ENCODE data around the gene HNRNPK. TPM values are rescaled to one million over a fixed set of nuclear protein-coding genes. Genes with fewer than 3 reads are reported as not detected.

Gene HNRNPK
- total RNA-seq: 277 TPM
- long read RNA-seq, partial matches to known transcripts: 7 of 84 reads
- long read RNA-seq, other reads (novel, unspliced or antisense): 77 of 84 reads

- intact Hi-C loops (cut with DNase I): loop anchor here (2.0 kb wide), 3 partner anchors 23 to 191 kb away; a partner anchor contains a TSS
Measured at GRCh38 chr9:83979812-83980394, at the start of gene HNRNPK. Gene HNRNPK, minus strand, starts transcription at chr9:83980215. Its CDS starts 1,963 bp downstream, at chr9:83978252.

DNA sequence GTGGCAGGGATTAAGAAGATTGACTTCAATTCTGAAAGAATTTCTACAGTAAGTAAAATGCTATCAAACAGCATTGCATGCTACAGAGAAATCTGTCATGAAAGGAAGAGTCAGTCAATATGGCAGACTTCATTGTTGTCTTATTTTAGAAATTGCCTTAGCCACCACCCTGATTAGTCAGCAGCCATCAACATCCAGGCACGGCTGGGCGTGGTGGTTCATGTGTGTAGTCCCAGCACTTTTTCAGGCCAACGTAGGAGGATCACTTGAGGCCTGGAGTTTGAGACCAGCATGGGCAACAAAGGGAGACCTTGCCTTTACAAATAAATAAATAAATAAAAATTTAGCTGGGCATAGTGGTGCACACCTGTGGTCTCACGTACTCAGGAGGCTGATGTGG, 47.2 kb upstream of the HNRNPK start:
- DNase-seq (ENCODE audit: missing footprints): no peak
- no peak for ATAC-seq
- intact Hi-C loops (cut with DNase I): no loop called here

More at GRCh38 chr9:83979812-83980394, at the start of gene HNRNPK:
- DNase-seq (ENCODE audit: missing footprints) (peak; percentile 99), ATAC-seq (peak; percentile 95)

GRCh38 chr9:84024041-84024575, 44.1 kb upstream of the HNRNPK start:
- no peak for ATAC-seq
- DNase-seq (ENCODE audit: missing footprints): no peak
- intact Hi-C loops (cut with DNase I): no loop called here

GRCh38 chr9:84007662-84008061, 27.6 kb upstream of the HNRNPK start:
- ATAC-seq: no peak
- intact Hi-C loops (cut with DNase I): no loop called here

DNA sequence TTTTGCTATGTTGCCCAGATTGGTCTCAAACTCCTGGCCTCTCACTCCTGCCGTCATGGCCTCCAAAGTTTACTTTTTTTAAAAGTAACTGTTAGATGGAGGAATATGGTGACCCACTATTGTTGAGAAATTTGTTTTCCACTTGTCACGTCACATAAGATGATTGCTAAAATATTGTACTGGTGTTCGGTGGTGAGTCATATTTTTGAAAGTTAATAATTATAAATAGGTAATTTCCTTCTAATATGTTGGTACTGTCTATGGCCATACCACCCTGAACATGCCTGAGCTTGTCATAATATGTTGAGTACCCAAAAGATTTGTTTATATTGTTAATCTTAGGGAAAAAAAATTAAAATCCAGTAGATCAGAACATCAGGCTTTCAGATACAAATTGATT, 23.2 kb upstream of the HNRNPK start:
- intact Hi-C loops (cut with DNase I): no loop called here
- DNase-seq (ENCODE audit: missing footprints): no peak
- no peak for ATAC-seq

More at GRCh38 chr9:84007662-84008061, 27.6 kb upstream of the HNRNPK start:
- no peak for DNase-seq (ENCODE audit: missing footprints)

DNA sequence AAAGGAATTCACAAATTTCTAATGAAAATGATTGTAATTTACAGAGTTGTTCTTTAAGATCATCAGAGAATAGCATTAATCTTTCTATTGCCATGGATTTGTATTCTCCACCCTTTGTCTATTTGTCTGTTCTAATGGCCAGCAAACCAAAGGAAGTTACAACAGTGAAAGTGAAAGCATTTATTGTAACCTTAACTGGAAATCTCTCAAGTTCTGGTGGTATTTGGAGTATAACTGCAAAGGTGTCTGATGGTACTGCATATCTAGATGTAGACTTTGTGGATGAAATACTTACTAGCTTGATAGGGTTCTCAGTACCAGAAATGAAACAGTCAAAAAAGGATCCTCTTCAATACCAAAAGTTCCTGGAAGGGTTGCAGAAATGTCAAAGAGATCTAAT, 22.3 kb upstream of the HNRNPK start:
- DNase-seq (ENCODE audit: missing footprints) (no peak), ATAC-seq (no peak)
- intact Hi-C loops (cut with DNase I): no loop called here

GRCh38 chr9:84001621-84002020, 21.6 kb upstream of the HNRNPK start:
- intact Hi-C loops (cut with DNase I): no loop called here
- ATAC-seq (no peak), DNase-seq (ENCODE audit: missing footprints) (no peak)

DNA sequence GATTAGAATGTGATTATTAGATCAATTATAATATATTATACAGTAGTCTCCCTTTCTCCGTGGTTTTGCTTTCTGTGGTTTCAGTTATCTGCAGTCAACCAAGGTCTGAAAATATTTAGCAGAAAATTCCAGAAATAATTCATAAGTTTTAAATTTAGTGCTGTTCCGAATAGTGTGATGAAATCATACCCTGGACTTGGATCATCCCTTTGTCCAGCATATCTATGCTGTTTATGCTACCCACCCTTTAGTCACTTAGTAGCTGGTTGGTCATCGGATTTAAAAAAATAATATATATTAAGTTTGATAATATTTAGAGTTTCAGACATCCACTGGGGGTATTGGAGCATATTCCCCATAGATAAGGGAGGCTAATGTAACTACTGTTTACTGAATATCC, 20.2 kb upstream of the HNRNPK start:
- intact Hi-C loops (cut with DNase I): no loop called here
- ATAC-seq: no peak
- DNase-seq (ENCODE audit: missing footprints): no peak

- intact Hi-C loops (cut with DNase I): no loop called here
- DNase-seq (ENCODE audit: missing footprints) (no peak), ATAC-seq (no peak)
Measured at GRCh38 chr9:83999141-83999918, 19.3 kb upstream of the HNRNPK start.

GRCh38 chr9:83996126-83996525, 16.1 kb upstream of the HNRNPK start:
- intact Hi-C loops (cut with DNase I): no loop called here
- ATAC-seq (no peak), DNase-seq (ENCODE audit: missing footprints) (no peak)

GRCh38 chr9:83992901-83993300, 12.9 kb upstream of the HNRNPK start:
- DNase-seq (ENCODE audit: missing footprints): no peak
- no peak for ATAC-seq

DNA sequence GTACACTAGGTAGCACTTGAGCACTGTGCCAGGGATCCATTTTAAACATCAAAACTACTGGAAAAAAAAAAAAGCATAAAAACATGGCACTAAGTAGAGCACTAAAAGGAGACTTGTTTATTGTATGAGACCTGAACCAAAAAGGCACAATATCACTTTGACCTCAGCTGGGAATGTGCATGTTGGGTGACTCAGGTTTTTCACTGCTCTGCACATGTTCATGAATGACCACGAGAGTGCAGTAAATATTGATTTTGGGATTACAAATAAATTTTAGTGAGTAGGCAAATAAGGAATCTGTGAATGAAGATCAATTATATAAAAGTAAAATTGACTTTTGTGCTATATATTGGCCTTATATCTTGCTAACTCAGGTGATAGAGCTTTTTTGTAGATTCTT, 12.4 kb upstream of the HNRNPK start:
- intact Hi-C loops (cut with DNase I): no loop called here
- ATAC-seq (no peak), DNase-seq (ENCODE audit: missing footprints) (no peak)

More at GRCh38 chr9:83992901-83993300, 12.9 kb upstream of the HNRNPK start:
- intact Hi-C loops (cut with DNase I): no loop called here

DNA sequence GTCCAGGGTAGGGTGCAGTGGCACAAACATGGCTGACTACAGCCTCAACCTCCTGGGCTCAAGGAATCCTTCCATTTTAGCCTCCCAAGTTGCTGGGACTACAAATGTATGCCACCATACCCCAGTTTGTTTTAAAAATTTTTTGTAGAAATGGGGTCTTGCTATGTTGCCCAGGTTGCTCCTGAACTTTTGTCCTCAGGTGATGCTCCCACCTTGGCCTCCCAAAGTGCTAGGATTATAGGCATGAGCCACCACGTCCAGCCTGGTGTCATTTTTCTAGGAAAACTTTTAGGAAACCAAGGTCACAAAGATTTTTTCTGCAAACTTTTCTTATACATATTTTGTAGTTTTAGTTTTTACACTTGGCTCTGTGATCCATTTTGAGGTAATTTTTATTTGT, 11.3 kb upstream of the HNRNPK start:
- no peak for ATAC-seq
- no peak for DNase-seq (ENCODE audit: missing footprints)
- intact Hi-C loops (cut with DNase I): no loop called here

DNA sequence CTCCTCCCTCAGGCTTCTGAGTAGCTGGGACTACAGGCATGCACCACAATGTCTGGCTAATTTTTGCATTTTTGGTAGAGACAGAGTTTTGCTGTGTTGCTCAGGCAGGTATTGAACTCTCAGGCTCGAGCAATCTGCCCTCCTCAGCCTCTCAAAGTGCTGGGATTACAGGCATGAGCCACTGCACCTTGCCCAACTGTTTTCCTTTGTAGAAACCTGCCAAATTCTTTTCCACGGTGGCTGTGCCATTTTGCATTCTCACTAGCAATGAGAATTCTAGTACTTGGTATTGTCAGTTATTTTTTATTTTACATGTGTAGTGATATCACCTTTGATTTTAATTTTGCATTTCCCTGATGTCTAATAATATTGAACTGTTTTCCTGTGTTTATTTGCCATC, 8.4 kb upstream of the HNRNPK start:
- DNase-seq (ENCODE audit: missing footprints) (no peak), ATAC-seq (no peak)
- intact Hi-C loops (cut with DNase I): no loop called here

- intact Hi-C loops (cut with DNase I): no loop called here
- ATAC-seq (no peak), DNase-seq (ENCODE audit: missing footprints) (no peak)
Measured at GRCh38 chr9:83987402-83987791, 7.4 kb upstream of the HNRNPK start.

DNA sequence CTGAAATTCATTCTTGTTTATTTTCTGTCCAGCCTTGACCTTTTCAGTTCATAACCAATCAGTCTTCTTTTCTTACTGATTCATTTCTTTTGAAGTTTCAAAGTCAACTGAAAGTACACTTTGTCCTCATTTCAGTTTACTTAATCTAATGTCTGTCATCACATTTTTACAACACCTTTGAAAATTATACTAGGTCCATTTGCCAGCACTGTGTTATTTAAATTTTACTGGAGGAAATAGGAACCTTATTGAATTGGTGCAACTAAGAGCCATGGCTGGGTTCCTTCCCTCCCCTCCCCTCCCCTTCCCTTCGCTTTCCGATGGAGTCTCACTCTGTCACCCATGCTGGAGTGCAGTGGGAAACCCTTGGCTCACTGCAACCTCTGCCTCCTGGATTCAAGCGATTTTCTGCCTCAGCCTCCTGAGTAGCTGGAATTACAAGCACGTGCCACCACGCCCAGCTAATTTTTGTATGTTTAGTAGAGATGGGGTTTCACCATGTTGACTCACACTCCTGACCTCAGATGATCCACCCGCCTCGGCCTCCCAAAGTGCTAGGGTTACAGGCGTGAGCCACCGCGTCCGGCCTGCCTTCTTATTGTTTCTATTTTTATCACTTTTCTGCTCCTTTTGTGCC, 6.9 kb upstream of the HNRNPK start:
- DNase-seq (ENCODE audit: missing footprints) (peak; percentile 45), ATAC-seq (no peak)
- intact Hi-C loops (cut with DNase I): no loop called here

DNA sequence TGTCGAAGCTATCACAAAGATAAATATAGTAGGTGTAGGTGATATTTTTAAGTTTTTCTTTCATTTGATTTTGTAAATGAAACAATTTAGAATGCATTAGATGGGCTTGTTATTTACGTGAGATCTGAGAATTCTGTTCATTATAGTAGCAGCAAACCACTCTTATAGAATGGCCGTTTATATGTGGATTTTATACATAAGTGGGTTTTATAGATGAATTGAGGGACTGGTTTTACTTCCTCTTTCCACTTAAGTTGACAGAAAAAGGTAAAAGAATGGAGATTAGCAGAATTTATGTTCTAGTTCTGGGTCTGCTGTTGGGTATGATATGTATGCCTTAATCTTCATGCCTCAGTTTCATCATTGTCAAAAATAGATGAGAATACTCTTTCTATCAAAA, 6.2 kb upstream of the HNRNPK start:
- intact Hi-C loops (cut with DNase I): no loop called here
- ATAC-seq (no peak), DNase-seq (ENCODE audit: missing footprints) (no peak)

DNA sequence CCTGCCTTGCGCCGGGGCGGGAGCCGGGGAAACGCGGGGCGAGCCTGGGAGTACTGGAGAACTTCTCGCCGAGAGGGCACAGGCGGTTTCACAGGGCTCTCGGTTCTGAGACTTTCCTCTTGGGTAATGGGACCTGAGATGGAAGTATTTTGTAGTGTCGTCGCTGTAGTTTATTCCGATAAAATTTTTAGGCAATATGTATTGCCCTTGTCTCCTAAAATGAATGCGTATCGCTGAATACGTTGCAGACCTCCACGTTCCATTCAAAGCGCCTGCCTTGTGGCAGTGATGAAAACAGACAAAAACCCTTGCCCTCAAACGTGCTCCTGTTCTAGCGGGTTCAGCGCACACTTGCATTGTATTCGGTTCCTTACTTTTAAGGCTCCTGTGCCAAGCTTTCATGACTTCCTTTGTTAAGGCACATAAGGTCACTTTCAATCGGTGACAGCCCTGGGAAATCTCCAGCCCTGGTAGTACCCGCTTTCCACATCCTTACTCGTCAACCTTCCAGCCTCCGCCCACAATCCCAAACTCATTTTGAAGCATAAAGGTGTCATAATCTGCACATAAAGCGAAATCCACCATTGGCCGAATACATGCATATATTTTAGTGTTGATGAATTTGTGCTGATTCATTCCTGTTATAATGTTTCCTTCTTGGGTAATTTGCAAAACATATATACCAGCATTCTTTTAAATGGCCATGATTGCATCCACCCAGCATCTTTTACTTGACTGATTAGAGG, 1.3 kb upstream of the HNRNPK start:
- DNase-seq (ENCODE audit: missing footprints): no peak
- peak; percentile 10 for ATAC-seq
- intact Hi-C loops (cut with DNase I): loop anchor here (2.0 kb wide), 2 partner anchors 82 to 190 kb away; no protein-coding TSS in a partner anchor

Measured in Right ventricle myocardium inferior (tissue), 1 donor.